Measurements from ENCODE around the gene LHFPL3.
A peak's percentile ranks its signal among the peaks of the same experiment; 100 is the strongest.

The LHFPL3 gene

DNA sequence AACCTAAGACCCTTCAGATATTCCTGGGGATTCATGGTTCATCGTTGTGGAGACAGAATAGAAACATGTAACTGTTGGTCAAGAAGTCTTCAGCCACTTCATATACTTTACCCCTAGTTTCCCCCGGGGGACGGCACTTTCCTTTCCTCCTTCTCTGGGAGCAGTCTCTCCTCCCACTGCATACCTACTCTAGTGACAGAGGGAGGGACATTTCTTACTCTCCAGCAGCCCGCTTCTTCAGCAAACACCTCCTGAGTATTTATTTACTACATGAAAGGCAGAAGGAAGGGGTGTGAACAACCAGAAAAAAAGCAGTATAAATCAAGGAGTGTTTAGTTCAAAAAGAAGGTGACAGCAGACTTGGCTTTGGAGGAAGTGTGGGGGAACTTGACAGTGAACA is 69.0 kb downstream of the LHFPL3 start:
- H2BK15ac ChIP-seq (replicated peaks; ENCODE audit: low read depth): no peak overlapping the region
- DNase-seq: peak; percentile 35

DNA sequence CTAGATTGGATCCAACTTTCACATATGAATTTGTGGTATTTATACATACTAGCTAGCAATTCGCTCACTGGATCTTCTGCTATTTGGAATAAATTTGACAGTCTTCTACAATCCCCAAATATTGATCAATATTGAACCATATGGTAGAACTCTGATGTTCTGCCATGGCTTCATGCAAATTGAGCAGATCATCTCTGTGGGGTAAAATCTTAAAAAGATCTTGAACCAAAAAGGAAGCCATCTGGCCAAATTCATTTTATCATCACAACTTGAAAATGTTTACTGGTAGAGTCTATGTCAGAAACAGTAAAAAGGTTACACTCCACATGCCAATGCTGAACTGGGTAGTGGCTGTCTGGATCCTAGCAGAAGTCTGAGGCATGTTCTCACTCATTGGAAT is 80.0 kb downstream of the LHFPL3 start:
- no peak overlapping the region for H3K9ac ChIP-seq (ENCODE audit: low read length)
- no peak overlapping the region for H3K4ac ChIP-seq (ENCODE audit: low read depth, low read length)
- H3K79me1 ChIP-seq (ENCODE audit: low read length): no peaks in the 10 kb centered on the region
- no peak overlapping the region for H3K4me2 ChIP-seq (ENCODE audit: low read length)
- no peak overlapping the region for H4K8ac ChIP-seq (ENCODE audit: low read depth, low read length)
- no peak overlapping the region for H2BK15ac ChIP-seq (replicated peaks; ENCODE audit: low read depth)
- H3K4me1 ChIP-seq (ENCODE audit: control insufficient read depth, low read depth, low read length): no peaks in the 10 kb centered on the region
- no CpG with 5 or more reads among the region's 1 CpG for WGBS (ENCODE audit: extremely low coverage, insufficient coverage, low lambda C conversion rate)
- H3K27ac ChIP-seq (ENCODE audit: low read depth, low read length): no peak overlapping the region
- no peak overlapping the region for H3K23ac ChIP-seq (ENCODE audit: low read length)
- no peak overlapping the region for H2AK5ac ChIP-seq (ENCODE audit: low read length)
- H4K5ac ChIP-seq (ENCODE audit: low read length): no peak overlapping the region
- H2BK5ac ChIP-seq (ENCODE audit: low read length): no peak overlapping the region
- no peak overlapping the region for H3K4me3 ChIP-seq (ENCODE audit: low read length)
- H3K56ac ChIP-seq (ENCODE audit: low read length): no peak overlapping the region
- no peak for DNase-seq
- H3K18ac ChIP-seq (ENCODE audit: low read length): no peak overlapping the region
- H3K79me2 ChIP-seq (ENCODE audit: control insufficient read depth, insufficient read depth, low read length): no peaks in the 10 kb centered on the region
- H2BK120ac ChIP-seq (ENCODE audit: low read depth, low read length): no peak overlapping the region
- no peaks in the 10 kb centered on the region for H3K27me3 ChIP-seq (ENCODE audit: insufficient read depth, low read length, poor library complexity)
- no peaks in the 10 kb centered on the region for H3K36me3 ChIP-seq (ENCODE audit: control insufficient read depth, insufficient read depth, low read length)

More for the DNA sequence above, 69.0 kb downstream of the LHFPL3 start:
- Histone ChIP-seq H3K4me2 (ENCODE audit: low read length) (no peak overlapping the region), H3K9ac (ENCODE audit: low read length) (no peak overlapping the region), H3K4me3 (ENCODE audit: low read length) (no peak overlapping the region), H3K4ac (ENCODE audit: low read depth, low read length) (no peak overlapping the region), H3K27ac (ENCODE audit: low read depth, low read length) (no peak overlapping the region), H3K27me3 (ENCODE audit: insufficient read depth, low read length, poor library complexity) (no peaks in the 10 kb centered on the region), H3K36me3 (ENCODE audit: control insufficient read depth, insufficient read depth, low read length) (no peaks in the 10 kb centered on the region), H2BK120ac (ENCODE audit: low read depth, low read length) (no peak overlapping the region), H3K56ac (ENCODE audit: low read length) (no peak overlapping the region), H2BK5ac (ENCODE audit: low read length) (no peak overlapping the region), H2AK5ac (ENCODE audit: low read length) (no peak overlapping the region), H3K4me1 (ENCODE audit: control insufficient read depth, low read depth, low read length) (peaks cover 2% of the 10 kb centered on the region), H3K18ac (ENCODE audit: low read length) (no peak overlapping the region), H4K8ac (ENCODE audit: low read depth, low read length) (no peak overlapping the region), H3K23ac (ENCODE audit: low read length) (no peak overlapping the region), H3K79me2 (ENCODE audit: control insufficient read depth, insufficient read depth, low read length) (no peaks in the 10 kb centered on the region), H3K79me1 (ENCODE audit: low read length) (no peaks in the 10 kb centered on the region), H4K5ac (ENCODE audit: low read length) (no peak overlapping the region)
- no CpG with 5 or more reads among the region's 4 CpGs for WGBS (ENCODE audit: extremely low coverage, insufficient coverage, low lambda C conversion rate)

DNA sequence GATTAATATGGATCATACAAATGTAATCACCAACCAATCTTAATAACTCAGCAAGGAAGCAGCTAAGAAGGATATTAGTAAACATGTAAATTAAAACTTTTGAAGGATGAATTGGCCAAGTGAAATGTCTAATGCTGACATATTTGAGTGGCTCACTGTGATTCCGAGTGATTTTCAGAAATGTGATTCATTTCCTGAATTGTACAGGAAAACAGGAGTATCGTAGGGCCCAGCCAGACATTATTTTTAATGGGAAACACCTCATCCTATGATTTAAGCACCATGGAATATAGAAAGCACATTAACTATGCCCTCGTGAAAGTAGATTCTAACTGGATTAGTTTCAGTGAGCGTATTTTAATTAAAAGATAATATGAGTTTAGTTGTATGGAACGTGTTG is 82.3 kb downstream of the LHFPL3 start:
- no peak overlapping the region for H3K27ac ChIP-seq (ENCODE audit: low read depth, low read length)
- H3K4me3 ChIP-seq (ENCODE audit: low read length): no peak overlapping the region
- H2BK15ac ChIP-seq (replicated peaks; ENCODE audit: low read depth): no peak overlapping the region
- no peaks in the 10 kb centered on the region for H3K36me3 ChIP-seq (ENCODE audit: control insufficient read depth, insufficient read depth, low read length)
- no peaks in the 10 kb centered on the region for H3K79me1 ChIP-seq (ENCODE audit: low read length)
- H2BK120ac ChIP-seq (ENCODE audit: low read depth, low read length): no peak overlapping the region
- H4K5ac ChIP-seq (ENCODE audit: low read length): no peak overlapping the region
- no peak overlapping the region for H2BK5ac ChIP-seq (ENCODE audit: low read length)
- no peak overlapping the region for H3K23ac ChIP-seq (ENCODE audit: low read length)
- no peaks in the 10 kb centered on the region for H3K79me2 ChIP-seq (ENCODE audit: control insufficient read depth, insufficient read depth, low read length)
- no peak overlapping the region for H3K4ac ChIP-seq (ENCODE audit: low read depth, low read length)
- H4K8ac ChIP-seq (ENCODE audit: low read depth, low read length): no peak overlapping the region
- H3K4me2 ChIP-seq (ENCODE audit: low read length): no peak overlapping the region
- H3K56ac ChIP-seq (ENCODE audit: low read length): no peak overlapping the region
- WGBS (ENCODE audit: extremely low coverage, insufficient coverage, low lambda C conversion rate): 100% methylated on average over 2 of the region's 5 CpGs
- H2AK5ac ChIP-seq (ENCODE audit: low read length): no peak overlapping the region
- no peak overlapping the region for H3K18ac ChIP-seq (ENCODE audit: low read length)
- no peaks in the 10 kb centered on the region for H3K4me1 ChIP-seq (ENCODE audit: control insufficient read depth, low read depth, low read length)
- H3K9ac ChIP-seq (ENCODE audit: low read length): no peak overlapping the region
- no peak for DNase-seq
- H3K27me3 ChIP-seq (ENCODE audit: insufficient read depth, low read length, poor library complexity): no peaks in the 10 kb centered on the region

DNA sequence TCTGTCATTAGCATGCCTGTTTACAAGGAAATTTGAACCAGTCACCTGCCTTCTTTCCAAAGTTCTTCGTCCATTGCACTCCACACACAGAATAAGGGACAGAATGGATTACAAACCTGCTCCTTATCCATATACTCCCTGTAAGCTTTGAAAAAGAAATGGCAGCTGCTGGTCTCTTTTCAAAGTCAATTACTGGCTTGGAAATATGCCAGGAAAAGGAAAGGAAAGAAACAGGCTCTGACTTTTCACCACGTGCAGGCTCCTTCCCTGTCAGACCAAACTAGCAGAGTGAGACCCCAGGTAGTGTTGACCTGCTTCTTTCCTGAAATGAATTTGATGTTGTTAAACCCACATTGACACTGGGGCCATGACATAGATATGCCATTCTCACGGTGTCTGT is 84.5 kb downstream of the LHFPL3 start:
- Histone ChIP-seq H3K23ac (ENCODE audit: low read length) (no peak overlapping the region), H4K5ac (ENCODE audit: low read length) (no peak overlapping the region), H2AK5ac (ENCODE audit: low read length) (no peak overlapping the region), H3K4me1 (ENCODE audit: control insufficient read depth, low read depth, low read length) (no peaks in the 10 kb centered on the region), H2BK120ac (ENCODE audit: low read depth, low read length) (no peak overlapping the region), H3K4ac (ENCODE audit: low read depth, low read length) (no peak overlapping the region), H3K36me3 (ENCODE audit: control insufficient read depth, insufficient read depth, low read length) (no peaks in the 10 kb centered on the region), H2BK15ac (replicated peaks; ENCODE audit: low read depth) (no peak overlapping the region), H2BK5ac (ENCODE audit: low read length) (no peak overlapping the region), H3K27ac (ENCODE audit: low read depth, low read length) (no peak overlapping the region), H3K4me2 (ENCODE audit: low read length) (no peak overlapping the region), H3K4me3 (ENCODE audit: low read length) (no peak overlapping the region), H4K8ac (ENCODE audit: low read depth, low read length) (no peak overlapping the region), H3K18ac (ENCODE audit: low read length) (no peak overlapping the region), H3K56ac (ENCODE audit: low read length) (no peak overlapping the region), H3K27me3 (ENCODE audit: insufficient read depth, low read length, poor library complexity) (no peaks in the 10 kb centered on the region), H3K9ac (ENCODE audit: low read length) (no peak overlapping the region), H3K79me1 (ENCODE audit: low read length) (no peaks in the 10 kb centered on the region), H3K79me2 (ENCODE audit: control insufficient read depth, insufficient read depth, low read length) (no peaks in the 10 kb centered on the region)
- no peak for DNase-seq
- no CpG with 5 or more reads among the region's 3 CpGs for WGBS (ENCODE audit: extremely low coverage, insufficient coverage, low lambda C conversion rate)

DNA sequence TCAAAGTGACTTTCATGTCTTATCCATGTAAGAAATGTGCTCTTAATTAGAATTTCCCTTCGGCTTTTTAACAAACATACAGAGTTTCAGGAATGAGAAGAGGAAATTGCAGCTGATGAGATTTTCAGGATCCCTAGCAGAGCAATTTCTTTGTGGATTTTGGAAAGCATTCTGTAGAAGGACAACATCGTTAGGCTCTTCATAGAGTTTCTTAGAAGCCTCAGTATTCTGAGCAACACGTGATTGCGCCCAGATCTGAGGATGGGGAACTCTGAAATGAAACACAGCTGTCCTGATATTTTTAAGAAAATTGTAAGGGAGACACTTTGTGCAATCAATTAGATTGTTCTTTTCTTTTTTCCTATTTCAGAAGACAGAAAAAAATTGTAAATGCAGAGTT is 85.8 kb downstream of the LHFPL3 start:
- Histone ChIP-seq H3K79me1 (ENCODE audit: low read length) (no peaks in the 10 kb centered on the region), H4K5ac (ENCODE audit: low read length) (no peak overlapping the region), H2BK15ac (replicated peaks; ENCODE audit: low read depth) (no peak overlapping the region), H3K79me2 (ENCODE audit: control insufficient read depth, insufficient read depth, low read length) (no peaks in the 10 kb centered on the region), H3K56ac (ENCODE audit: low read length) (no peak overlapping the region), H3K4ac (ENCODE audit: low read depth, low read length) (no peak overlapping the region), H3K4me3 (ENCODE audit: low read length) (no peak overlapping the region), H2AK5ac (ENCODE audit: low read length) (no peak overlapping the region), H2BK5ac (ENCODE audit: low read length) (no peak overlapping the region), H3K36me3 (ENCODE audit: control insufficient read depth, insufficient read depth, low read length) (no peaks in the 10 kb centered on the region), H3K4me1 (ENCODE audit: control insufficient read depth, low read depth, low read length) (no peaks in the 10 kb centered on the region), H3K9ac (ENCODE audit: low read length) (no peak overlapping the region), H3K18ac (ENCODE audit: low read length) (no peak overlapping the region), H2BK120ac (ENCODE audit: low read depth, low read length) (no peak overlapping the region), H3K27me3 (ENCODE audit: insufficient read depth, low read length, poor library complexity) (no peaks in the 10 kb centered on the region), H4K8ac (ENCODE audit: low read depth, low read length) (no peak overlapping the region), H3K27ac (ENCODE audit: low read depth, low read length) (no peak overlapping the region), H3K23ac (ENCODE audit: low read length) (no peak overlapping the region), H3K4me2 (ENCODE audit: low read length) (no peak overlapping the region)
- WGBS (ENCODE audit: extremely low coverage, insufficient coverage, low lambda C conversion rate): no CpG with 5 or more reads among the region's 4 CpGs
- no peak for DNase-seq

DNA sequence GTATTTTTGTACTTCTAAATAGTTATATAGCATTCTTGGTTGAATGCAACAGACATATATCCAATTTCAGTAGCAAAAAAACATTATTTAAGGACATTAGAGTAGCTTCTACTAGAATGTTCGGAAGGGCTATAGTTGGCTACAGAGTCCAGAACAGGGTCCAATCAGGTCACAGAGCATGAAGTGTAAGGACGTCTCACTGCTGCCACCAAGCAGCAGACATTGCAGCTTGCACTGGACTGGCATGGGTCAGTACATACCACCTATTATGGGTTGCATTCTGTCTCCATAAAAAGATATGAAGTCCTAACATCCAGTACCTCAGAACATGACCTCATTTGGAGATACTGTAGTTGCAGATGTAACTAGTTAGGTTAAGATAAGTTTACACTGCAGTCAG is 87.3 kb downstream of the LHFPL3 start:
- no peak overlapping the region for H4K8ac ChIP-seq (ENCODE audit: low read depth, low read length)
- no peak overlapping the region for H2BK15ac ChIP-seq (replicated peaks; ENCODE audit: low read depth)
- H3K36me3 ChIP-seq (ENCODE audit: control insufficient read depth, insufficient read depth, low read length): no peaks in the 10 kb centered on the region
- H2BK5ac ChIP-seq (ENCODE audit: low read length): no peak overlapping the region
- DNase-seq: peak; percentile 18
- no peaks in the 10 kb centered on the region for H3K79me1 ChIP-seq (ENCODE audit: low read length)
- no peak overlapping the region for H3K4me2 ChIP-seq (ENCODE audit: low read length)
- H4K5ac ChIP-seq (ENCODE audit: low read length): no peak overlapping the region
- H3K4me3 ChIP-seq (ENCODE audit: low read length): no peak overlapping the region
- no peaks in the 10 kb centered on the region for H3K27me3 ChIP-seq (ENCODE audit: insufficient read depth, low read length, poor library complexity)
- H3K9ac ChIP-seq (ENCODE audit: low read length): no peak overlapping the region
- H3K56ac ChIP-seq (ENCODE audit: low read length): no peak overlapping the region
- WGBS (ENCODE audit: extremely low coverage, insufficient coverage, low lambda C conversion rate): no CpG with 5 or more reads among the region's 2 CpGs
- no peak overlapping the region for H2AK5ac ChIP-seq (ENCODE audit: low read length)
- H3K23ac ChIP-seq (ENCODE audit: low read length): no peak overlapping the region
- H3K79me2 ChIP-seq (ENCODE audit: control insufficient read depth, insufficient read depth, low read length): no peaks in the 10 kb centered on the region
- H3K18ac ChIP-seq (ENCODE audit: low read length): no peak overlapping the region
- H3K4me1 ChIP-seq (ENCODE audit: control insufficient read depth, low read depth, low read length): no peaks in the 10 kb centered on the region
- H2BK120ac ChIP-seq (ENCODE audit: low read depth, low read length): no peak overlapping the region
- no peak overlapping the region for H3K27ac ChIP-seq (ENCODE audit: low read depth, low read length)
- no peak overlapping the region for H3K4ac ChIP-seq (ENCODE audit: low read depth, low read length)
